SU-DHL-6 (cell line): Measurements from ENCODE around the gene UBFD1.

Experiments used
- CTCF ChIP-seq: fragments of 200-600 bp; sonication (generic); IDR thresholded peaks from one replicate; pipeline ENCODE4 v1.5.1; 2017; ENCODE audit warnings: antibody characterized with exemption, mild to moderate bottlenecking, low read length, moderate library complexity; ENCODE audit not compliant: insufficient read depth, poor library complexity, severe bottlenecking
- EZH2phosphoT487 ChIP-seq: fragments of 200-600 bp; sonication (generic), shearing (Covaris generic); conservative IDR thresholded peaks from 2 replicates; pipeline ENCODE4 v1.6.1; 2018; ENCODE audit warnings: mild to moderate bottlenecking, antibody characterized with exemption, low read length, moderate library complexity, mixed read lengths

- TF ChIP-seq CTCF (no peak), EZH2phosphoT487 (no peak)
Observed at GRCh38 chr16:23566724-23567123, 9.2 kb downstream of the UBFD1 start.
